Neural progenitor cell (in vitro differentiated cells): ENCODE measurements around the gene METTL25B. TPM values are rescaled to one million over a fixed set of nuclear protein-coding genes. Genes with fewer than 3 reads are reported as not detected.

Source experiments
- DNase-seq: peaks from one replicate; pipeline ENCODE4 v3.0.0-alpha.2; 2016; ENCODE audit warnings: low spot score
- H2AFZ ChIP-seq: fragments of 200-600 bp; sonication (generic); replicated peaks from 2 replicates; pipeline ENCODE4 v1.6.1; 2016; ENCODE audit warnings: antibody characterized with exemption
- H3F3A ChIP-seq: fragments of 200-600 bp; sonication (generic); 2 replicates; pipeline ENCODE4 v1.6.1; 2016; ENCODE audit warnings: antibody characterized with exemption, low read depth
- H3K27ac ChIP-seq: fragments of 200-600 bp; sonication (generic); 2 replicates; pipeline ENCODE4 v1.5.1; 2016; ENCODE audit warnings: mild to moderate bottlenecking
- H3K27me3 ChIP-seq: fragments of 200-600 bp; sonication (generic); 2 replicates; pipeline ENCODE4 v1.6.1; 2016; ENCODE audit warnings: mild to moderate bottlenecking, moderate library complexity
- H3K36me3 ChIP-seq: fragments of 200-600 bp; sonication (generic); 2 replicates; pipeline ENCODE4 v1.5.1; 2016
- H3K4me1 ChIP-seq: fragments of 200-600 bp; sonication (generic); 2 replicates; pipeline ENCODE4 v1.6.1; 2016; ENCODE audit warnings: mixed run types
- H3K4me2 ChIP-seq: fragments of 200-600 bp; sonication (generic); 2 replicates; pipeline ENCODE4 v1.6.1; 2016
- H3K4me3 ChIP-seq: fragments of 200-600 bp; sonication (generic); 2 replicates; pipeline ENCODE4 v1.5.1; 2016
- H3K79me2 ChIP-seq: fragments of 200-600 bp; sonication (generic); 2 replicates; pipeline ENCODE4 v1.6.1; 2016; ENCODE audit warnings: low read depth
- H3K9ac ChIP-seq: fragments of 200-600 bp; sonication (generic); 2 replicates; pipeline ENCODE4 v1.6.1; 2016
- H3K9me3 ChIP-seq: fragments of 200-600 bp; sonication (generic); 2 replicates; pipeline ENCODE4 v1.5.1; 2016; ENCODE audit warnings: low read depth
- H4K20me1 ChIP-seq: fragments of 200-600 bp; sonication (generic); 2 replicates; pipeline ENCODE4 v1.6.1; 2016; ENCODE audit warnings: low read depth
- H3K27ac Mint-ChIP-seq: 3 replicates; pipeline ENCODE4 v1.8.0; 2021; ENCODE audit warnings: mixed read lengths
- H3K27me3 Mint-ChIP-seq: 2 replicates; pipeline ENCODE4 v1.8.0; 2022; ENCODE audit warnings: low read depth, mild to moderate bottlenecking, inconsistent platforms, moderate library complexity, mixed read lengths; ENCODE audit not compliant: insufficient read depth
- H3K36me3 Mint-ChIP-seq: 3 replicates; pipeline ENCODE4 v1.8.0; 2021; ENCODE audit warnings: mixed read lengths
- H3K4me1 Mint-ChIP-seq: 3 replicates; pipeline ENCODE4 v1.8.0; 2021; ENCODE audit warnings: mixed read lengths
- H3K4me3 Mint-ChIP-seq: 3 replicates; pipeline ENCODE4 v1.8.0; 2021; ENCODE audit warnings: mild to moderate bottlenecking, moderate library complexity, mixed read lengths
- H3K9me3 Mint-ChIP-seq: 3 replicates; pipeline ENCODE4 v1.8.0; 2020; ENCODE audit warnings: mixed read lengths
- CTCF ChIP-seq: fragments of 200-600 bp; sonication (generic); IDR thresholded peaks from 2 replicates; pipeline ENCODE4 v1.5.1; 2017; ENCODE audit warnings: antibody characterized with exemption, mild to moderate bottlenecking
- EZH2 ChIP-seq: fragments of 200-600 bp; sonication (generic); IDR thresholded peaks from 2 replicates; pipeline ENCODE4 v1.6.1; 2017; ENCODE audit warnings: antibody characterized with exemption, mild to moderate bottlenecking, moderate library complexity
- EZH2phosphoT487 ChIP-seq: fragments of 200-600 bp; sonication (generic); IDR thresholded peaks from 2 replicates; pipeline ENCODE4 v1.6.1; 2017; ENCODE audit warnings: antibody characterized with exemption
- total RNA-seq: library from RNA; depleted of rRNA; stranded (reverse); fragments of >200 nt; gene quantifications from 2 replicates; pipeline ENCODE4 v1.2.3, GENCODE V29; 2015; ENCODE audit warnings: low replicate concordance

Gene METTL25B
- total RNA-seq, 1 donor from 2014 or later, result 21.4 TPM

GRCh38 chr1:156746728-156747631 lies 18.7 kb downstream of the METTL25B start:
- TF ChIP-seq EZH2phosphoT487 (no peak), CTCF (peak; percentile 55)
- no peaks in the 10 kb centered on the region for H3K27me3 ChIP-seq
- peak overlapping the region; percentile 65 for H3K9ac ChIP-seq
- H4K20me1 ChIP-seq, result peaks cover 25% of the 10 kb centered on the region
- Mint-ChIP-seq H3K27ac (peak overlapping the region; percentile 100), H3K27me3 (peaks cover 4% of the 10 kb centered on the region), H3K4me3 (peak overlapping the region; percentile 100), H3K9me3 (no peaks in the 10 kb centered on the region), H3K4me1 (peaks cover 55% of the 10 kb centered on the region), H3K36me3 (peaks cover 13% of the 10 kb centered on the region)
- peak overlapping the region; percentile 99 for H3K27ac ChIP-seq
- H3K79me2 ChIP-seq, result peaks cover 79% of the 10 kb centered on the region
- peak overlapping the region; percentile 100 for H3K4me2 ChIP-seq
- H3K4me1 ChIP-seq, result peaks cover 43% of the 10 kb centered on the region
- no peaks in the 10 kb centered on the region for H3K36me3 ChIP-seq
- H3K9me3 ChIP-seq, result no peaks in the 10 kb centered on the region
- H2AFZ ChIP-seq, result no peak overlapping the region
- peak; percentile 94 for DNase-seq
- peaks cover 70% of the 10 kb centered on the region for H3F3A ChIP-seq
- H3K4me3 ChIP-seq, result peak overlapping the region; percentile 100

- Mint-ChIP-seq H3K4me1 (peaks cover 60% of the 10 kb centered on the region), H3K27ac (peak overlapping the region; percentile 97), H3K27me3 (peaks cover 4% of the 10 kb centered on the region), H3K4me3 (peak overlapping the region; percentile 100), H3K9me3 (no peaks in the 10 kb centered on the region), H3K36me3 (peaks cover 10% of the 10 kb centered on the region)
- Histone ChIP-seq H3K9ac (peak overlapping the region; percentile 29), H3F3A (peaks cover 68% of the 10 kb centered on the region), H3K4me2 (peak overlapping the region; percentile 100), H3K4me3 (peak overlapping the region; percentile 100), H3K4me1 (peaks cover 43% of the 10 kb centered on the region), H2AFZ (no peak overlapping the region), H4K20me1 (peaks cover 29% of the 10 kb centered on the region), H3K79me2 (peaks cover 89% of the 10 kb centered on the region), H3K36me3 (no peaks in the 10 kb centered on the region), H3K9me3 (no peaks in the 10 kb centered on the region), H3K27ac (peak overlapping the region; percentile 95), H3K27me3 (no peaks in the 10 kb centered on the region)
- DNase-seq, result peak; percentile 33
- no peak for TF ChIP-seq EZH2
- TF ChIP-seq CTCF, result no peak
- no peak for TF ChIP-seq EZH2phosphoT487
These were observed 19.7 kb downstream of the METTL25B start for GRCh38 chr1:156747742-156748669.

GRCh38 chr1:156748670-156749418 lies 20.6 kb downstream of the METTL25B start:
- peak overlapping the region; percentile 100 for H3K4me3 ChIP-seq
- no peaks in the 10 kb centered on the region for H3K36me3 ChIP-seq
- no peak for DNase-seq
- peak overlapping the region; percentile 95 for H3K27ac ChIP-seq
- H3F3A ChIP-seq, result peaks cover 62% of the 10 kb centered on the region
- peaks cover 95% of the 10 kb centered on the region for H3K79me2 ChIP-seq
- no peak overlapping the region for H3K9ac ChIP-seq
- no peaks in the 10 kb centered on the region for H3K9me3 ChIP-seq
- peaks cover 4% of the 10 kb centered on the region for H3K27me3 Mint-ChIP-seq
- H4K20me1 ChIP-seq, result peaks cover 29% of the 10 kb centered on the region
- no peaks in the 10 kb centered on the region for H3K9me3 Mint-ChIP-seq
- H2AFZ ChIP-seq, result no peak overlapping the region
- H3K27ac Mint-ChIP-seq, result peak overlapping the region; percentile 97
- peak overlapping the region; percentile 100 for H3K4me3 Mint-ChIP-seq
- H3K27me3 ChIP-seq, result no peaks in the 10 kb centered on the region
- H3K4me2 ChIP-seq, result peak overlapping the region; percentile 100
- H3K4me1 Mint-ChIP-seq, result peaks cover 67% of the 10 kb centered on the region
- H3K36me3 Mint-ChIP-seq, result peaks cover 10% of the 10 kb centered on the region
- no peak for TF ChIP-seq EZH2
- TF ChIP-seq CTCF, result no peak
- TF ChIP-seq EZH2phosphoT487, result no peak
- peaks cover 43% of the 10 kb centered on the region for H3K4me1 ChIP-seq
